GM12872 (cell line): Measurements from ENCODE around the gene AFAP1.

Experiments used
- TF ChIP-seq, protein P1 (sequence below): IDR thresholded peaks from 3 replicates; pipeline ENCODE4 v1.5.1; 2011; ENCODE audit warnings: low read depth, mild to moderate bottlenecking, low read length, moderate library complexity; ENCODE audit not compliant: insufficient read depth

Gene AFAP1

DNA sequence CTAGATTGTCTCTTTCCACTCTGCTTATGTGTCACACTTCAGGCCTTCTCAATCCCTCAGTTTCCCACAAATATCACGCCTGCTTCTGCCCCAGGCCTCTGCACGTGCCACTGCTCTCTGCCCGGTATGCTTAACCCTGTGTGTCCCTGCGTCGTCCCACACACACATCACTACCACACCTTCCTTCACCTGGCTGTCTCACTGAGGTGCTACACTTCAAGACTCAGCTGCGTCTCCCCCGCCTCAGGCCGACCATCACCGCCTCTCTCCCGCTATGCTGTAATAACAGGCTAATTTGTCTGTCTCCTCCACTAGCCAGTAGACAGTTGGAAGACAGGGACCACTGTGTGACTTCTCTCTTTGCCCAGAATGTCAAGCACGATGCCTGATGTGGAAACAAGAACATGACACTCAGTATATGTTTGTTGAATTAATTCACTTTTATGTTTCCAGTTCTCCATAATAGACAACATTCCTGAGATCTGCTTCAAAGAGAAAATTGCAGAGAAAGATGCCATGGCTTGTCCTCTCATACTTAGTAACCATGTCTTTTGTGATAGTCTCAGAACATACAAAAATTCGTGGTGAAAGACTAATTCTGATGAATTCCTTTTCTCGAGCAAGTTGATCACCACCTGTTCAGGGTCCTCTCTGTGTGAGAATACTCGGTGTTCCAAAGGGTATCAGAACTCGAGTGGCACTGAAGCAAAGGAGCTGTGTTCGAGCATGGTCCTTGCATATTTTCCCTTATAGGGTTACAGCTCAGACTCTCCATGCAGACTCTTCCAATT lies 54.2 kb downstream of the AFAP1 start:
- TF ChIP-seq, protein P1, sequence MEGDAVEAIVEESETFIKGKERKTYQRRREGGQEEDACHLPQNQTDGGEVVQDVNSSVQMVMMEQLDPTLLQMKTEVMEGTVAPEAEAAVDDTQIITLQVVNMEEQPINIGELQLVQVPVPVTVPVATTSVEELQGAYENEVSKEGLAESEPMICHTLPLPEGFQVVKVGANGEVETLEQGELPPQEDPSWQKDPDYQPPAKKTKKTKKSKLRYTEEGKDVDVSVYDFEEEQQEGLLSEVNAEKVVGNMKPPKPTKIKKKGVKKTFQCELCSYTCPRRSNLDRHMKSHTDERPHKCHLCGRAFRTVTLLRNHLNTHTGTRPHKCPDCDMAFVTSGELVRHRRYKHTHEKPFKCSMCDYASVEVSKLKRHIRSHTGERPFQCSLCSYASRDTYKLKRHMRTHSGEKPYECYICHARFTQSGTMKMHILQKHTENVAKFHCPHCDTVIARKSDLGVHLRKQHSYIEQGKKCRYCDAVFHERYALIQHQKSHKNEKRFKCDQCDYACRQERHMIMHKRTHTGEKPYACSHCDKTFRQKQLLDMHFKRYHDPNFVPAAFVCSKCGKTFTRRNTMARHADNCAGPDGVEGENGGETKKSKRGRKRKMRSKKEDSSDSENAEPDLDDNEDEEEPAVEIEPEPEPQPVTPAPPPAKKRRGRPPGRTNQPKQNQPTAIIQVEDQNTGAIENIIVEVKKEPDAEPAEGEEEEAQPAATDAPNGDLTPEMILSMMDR: no peak

GRCh38 chr4:7880683-7881082 lies 59.0 kb downstream of the AFAP1 start:
- TF ChIP-seq, protein P1: no peak

GRCh38 chr4:7879127-7879526 lies 60.5 kb downstream of the AFAP1 start:
- TF ChIP-seq, protein P1: no peak

DNA sequence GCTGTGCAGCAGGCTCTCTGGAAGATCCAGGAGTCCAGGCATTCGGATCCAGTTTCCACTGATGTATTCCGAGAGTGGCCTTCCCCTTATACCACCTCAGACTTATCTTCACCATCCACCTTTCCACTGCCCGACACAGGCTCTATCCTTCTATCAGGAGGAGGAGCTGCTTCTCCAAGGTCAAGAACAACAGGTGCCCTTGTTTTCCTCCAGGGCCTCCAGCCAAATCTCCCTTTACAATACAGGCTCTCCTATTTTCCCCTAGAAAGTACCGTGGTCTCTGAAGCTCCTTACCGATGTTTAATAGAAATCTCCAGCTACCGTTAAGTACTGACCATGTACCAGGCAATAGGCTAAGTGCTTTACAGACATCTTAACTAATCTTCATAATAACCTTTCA lies 61.3 kb downstream of the AFAP1 start:
- TF ChIP-seq, protein P1: no peak

- TF ChIP-seq, protein P1: no peak
Measured at GRCh38 chr4:7877176-7877575, 62.5 kb downstream of the AFAP1 start.

DNA sequence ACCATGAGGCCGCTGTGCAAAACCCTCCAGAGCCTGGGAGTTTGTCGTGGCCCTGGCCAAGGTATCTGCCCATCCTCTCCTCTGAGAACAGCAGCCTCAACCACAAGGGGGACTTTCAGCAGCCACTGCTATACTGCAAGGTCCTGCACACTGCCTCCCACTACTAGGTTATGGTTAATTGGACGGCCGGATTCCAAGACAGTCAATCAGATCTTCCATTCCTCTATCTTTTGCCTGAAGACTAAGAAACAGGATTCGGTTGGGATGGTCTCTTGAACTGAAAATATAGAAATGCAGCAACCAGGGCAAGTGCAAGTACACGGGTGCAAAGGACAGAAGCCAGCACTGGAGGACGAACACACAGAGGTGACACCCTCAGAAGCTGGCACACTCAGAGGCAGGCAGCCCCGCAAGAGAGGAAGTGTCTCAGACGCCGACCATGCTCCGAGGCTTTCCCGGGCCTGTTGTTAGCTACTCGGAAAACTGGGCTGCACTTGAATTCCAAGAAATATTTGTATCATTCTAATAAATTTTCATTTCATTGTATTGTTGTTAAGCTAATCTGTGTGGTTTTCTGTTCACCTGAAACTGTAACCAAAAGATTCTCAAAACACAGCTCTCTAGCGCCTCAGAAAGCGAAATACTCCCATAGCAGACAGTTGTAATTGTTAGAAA lies 63.3 kb downstream of the AFAP1 start:
- TF ChIP-seq, protein P1: no peak

DNA sequence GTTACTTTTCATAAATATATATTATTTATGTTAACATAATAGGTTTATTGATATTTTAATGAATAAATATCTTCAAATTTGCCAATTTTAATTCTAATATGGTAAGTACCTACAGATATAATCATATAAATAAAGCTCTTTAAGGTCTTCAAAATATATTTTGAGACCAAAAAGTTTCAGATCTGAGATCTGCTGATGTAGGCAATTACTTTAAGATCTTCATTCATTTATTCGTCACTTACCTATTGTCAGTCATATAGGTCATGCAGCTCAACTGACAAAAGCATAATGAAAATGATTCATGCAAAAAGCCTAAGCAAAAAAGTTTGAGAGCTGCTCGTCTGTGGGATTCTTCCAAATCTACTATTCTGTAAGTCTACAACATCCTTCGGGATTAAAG lies 64.8 kb downstream of the AFAP1 start:
- TF ChIP-seq, protein P1: no peak
